GM12891 (cell line): ENCODE measurements around the gene UTP14A.

ENCODE experiments used
- DNase-seq: peaks from one replicate; pipeline ENCODE4 v3.0.0; 2011; ENCODE audit warnings: low spot score; ENCODE audit not compliant: insufficient read length
- FAIRE-seq: peaks from 2 replicates; lab custom pipeline; 2011; peaks lifted over from hg19 to GRCh38; lab: Jason Lieb, UNC
- PAX5 ChIP-seq: IDR thresholded peaks from 2 replicates; pipeline ENCODE4 v1.6.1; 2011; ENCODE audit warnings: low read length, moderate library complexity, mild to moderate bottlenecking; ENCODE audit not compliant: insufficient read depth, severe bottlenecking
- POLR2A ChIP-seq: IDR thresholded peaks from 2 replicates; pipeline ENCODE4 v1.6.1; 2011; ENCODE audit warnings: low read depth, low read length, control low read depth
- POLR2AphosphoS5 ChIP-seq: IDR thresholded peaks from 2 replicates; pipeline ENCODE4 v1.6.1; 2011; ENCODE audit warnings: low read depth, low read length, control low read depth
- POU2F2 ChIP-seq: IDR thresholded peaks from 2 replicates; pipeline ENCODE4 v1.6.1; 2011; ENCODE audit warnings: low read depth, mild to moderate bottlenecking, control low read depth, low read length, moderate library complexity
- SPI1 ChIP-seq: IDR thresholded peaks from 2 replicates; pipeline ENCODE4 v1.6.1; 2011; ENCODE audit warnings: low read depth, low read length, control low read depth
- TAF1 ChIP-seq: IDR thresholded peaks from 2 replicates; pipeline ENCODE4 v1.6.1; 2011; ENCODE audit warnings: low read depth, low read length, control low read depth

Gene UTP14A

GRCh38 chrX:129938081-129938480 is 32.1 kb downstream of the UTP14A start:
- no peak for TF ChIP-seq POLR2AphosphoS5
- no peak for TF ChIP-seq PAX5
- TF ChIP-seq POLR2A, result no peak
- no peak for TF ChIP-seq TAF1
- no peak for TF ChIP-seq POU2F2
- TF ChIP-seq SPI1, result no peak
- no peak for DNase-seq
- FAIRE-seq, result no peak

GRCh38 chrX:129939986-129940385 is 34.0 kb downstream of the UTP14A start:
- DNase-seq, result no peak
- TF ChIP-seq POLR2AphosphoS5, result no peak
- no peak for FAIRE-seq

GRCh38 chrX:129940721-129941120 is 34.8 kb downstream of the UTP14A start:
- no peak for DNase-seq
- no peak for TF ChIP-seq POLR2AphosphoS5
- no peak for TF ChIP-seq SPI1
- no peak for TF ChIP-seq TAF1
- TF ChIP-seq POLR2A, result no peak
- TF ChIP-seq POU2F2, result no peak
- TF ChIP-seq PAX5, result no peak
- FAIRE-seq, result no peak

- FAIRE-seq, result no peak
Measured at GRCh38 chrX:129945131-129945530, 39.2 kb downstream of the UTP14A start.

GRCh38 chrX:129953334-129953648 is 47.3 kb downstream of the UTP14A start:
- DNase-seq (no peak), FAIRE-seq (peak; percentile 91)
- no peak for TF ChIP-seq POLR2AphosphoS5
- no peak for TF ChIP-seq PAX5
- TF ChIP-seq TAF1, result no peak
- no peak for TF ChIP-seq POU2F2
- TF ChIP-seq POLR2A, result no peak
- no peak for TF ChIP-seq SPI1

More at GRCh38 chrX:129945131-129945530, 39.2 kb downstream of the UTP14A start:
- DNase-seq, result no peak
- no peak for TF ChIP-seq PAX5
- no peak for TF ChIP-seq TAF1
- TF ChIP-seq POU2F2, result no peak
- TF ChIP-seq SPI1, result no peak
- TF ChIP-seq POLR2AphosphoS5, result no peak

GRCh38 chrX:129953881-129954280 is 47.9 kb downstream of the UTP14A start:
- no peak for FAIRE-seq
- no peak for DNase-seq
- TF ChIP-seq POLR2A, result no peak
- TF ChIP-seq PAX5, result no peak
- TF ChIP-seq SPI1, result no peak
- TF ChIP-seq TAF1, result no peak
- TF ChIP-seq POU2F2, result no peak
- no peak for TF ChIP-seq POLR2AphosphoS5

- FAIRE-seq (no peak), DNase-seq (no peak)
- TF ChIP-seq TAF1 (no peak), POLR2AphosphoS5 (no peak), POLR2A (no peak), POU2F2 (no peak), SPI1 (no peak), PAX5 (no peak)
Measured at GRCh38 chrX:129954804-129955203, 48.8 kb downstream of the UTP14A start.

GRCh38 chrX:129955682-129956081 is 49.7 kb downstream of the UTP14A start:
- no peak for TF ChIP-seq TAF1
- TF ChIP-seq POU2F2, result no peak
- TF ChIP-seq PAX5, result no peak
- no peak for TF ChIP-seq SPI1
- no peak for TF ChIP-seq POLR2AphosphoS5
- no peak for TF ChIP-seq POLR2A
- no peak for DNase-seq
- FAIRE-seq, result peak; percentile 26

GRCh38 chrX:129956145-129956544 is 50.2 kb downstream of the UTP14A start:
- DNase-seq (no peak), FAIRE-seq (peak; percentile 31)
- TF ChIP-seq TAF1, result no peak
- TF ChIP-seq POLR2AphosphoS5, result no peak
- TF ChIP-seq SPI1, result no peak

- DNase-seq, result no peak
- no peak for FAIRE-seq
- no peak for TF ChIP-seq TAF1
- no peak for TF ChIP-seq POLR2A
- no peak for TF ChIP-seq PAX5
- TF ChIP-seq POLR2AphosphoS5, result no peak
- no peak for TF ChIP-seq POU2F2
- no peak for TF ChIP-seq SPI1
Measured at GRCh38 chrX:129956765-129957164, 50.8 kb downstream of the UTP14A start.
